Suprapubic skin (tissue), 4 donors: Measurements from ENCODE around the gene SLC22A13. TPM values are rescaled to one million over a fixed set of nuclear protein-coding genes. Genes with fewer than 3 reads are reported as not detected.
"Not testable (repeated sequence)": the region's sequence is repeated elsewhere in the genome, so short reads cannot be mapped to it uniquely, and the experiment has no call there.

ENCODE experiments used
- DNase-seq, 2 donors: peaks; one replicate each; pipeline ENCODE4 v3.0.0-alpha.2; 2019; ENCODE audit warnings: low spot score in 2 of 2
- H3K27ac ChIP-seq: fragments of 200-600 bp; sonication (generic); one replicate; pipeline ENCODE4 v1.5.1; 2019
- H3K27me3 ChIP-seq: fragments of 200-600 bp; sonication (generic); one replicate; pipeline ENCODE4 v1.5.1; 2019
- H3K36me3 ChIP-seq: fragments of 200-600 bp; sonication (generic); one replicate; pipeline ENCODE4 v1.5.1; 2019
- H3K4me1 ChIP-seq: fragments of 200-600 bp; sonication (generic); one replicate; pipeline ENCODE4 v1.5.1; 2019
- H3K4me3 ChIP-seq: fragments of 200-600 bp; sonication (generic); one replicate; pipeline ENCODE4 v1.5.1; 2019; ENCODE audit warnings: mild to moderate bottlenecking
- H3K9me3 ChIP-seq: fragments of 200-600 bp; sonication (generic); one replicate; pipeline ENCODE4 v1.5.1; 2019
- CTCF ChIP-seq, 2 donors: fragments of 200-600 bp in 1 of 2; fragments of 450-650 bp in 1 of 2; sonication (generic) in 1 of 2; IDR thresholded peaks; one replicate each; pipeline ENCODE4 v1.5.1; 2016 to 2019; ENCODE audit warnings: antibody characterized with exemption in 2 of 2, mild to moderate bottlenecking in 1 of 2, moderate library complexity in 1 of 2
- EP300 ChIP-seq: sonication (generic); formaldehyde crosslinking; IDR thresholded peaks from one replicate; pipeline ENCODE4 v1.6.1; 2017; ENCODE audit warnings: antibody characterized with exemption
- POLR2A ChIP-seq, 2 donors: fragments of 450-650 bp; IDR thresholded peaks; one replicate each; pipeline ENCODE4 v1.6.1; 2017; ENCODE audit warnings: antibody characterized with exemption in 2 of 2, mild to moderate bottlenecking in 2 of 2, moderate library complexity in 2 of 2
- POLR2AphosphoS5 ChIP-seq, 3 donors: sonication (generic); formaldehyde crosslinking; IDR thresholded peaks; one replicate each; pipeline ENCODE4 v1.6.1; 2017; ENCODE audit warnings: antibody characterized with exemption in 3 of 3
- WGBS: methylation state at CpG from one replicate; pipeline ENCODE4 v1.1.5; 2018; 5-methylcytosine and 5-hydroxymethylcytosine counted together
- total RNA-seq, 4 donors: library from RNA; depleted of rRNA; stranded (reverse); fragments of >200 nt; gene quantifications; one replicate each; pipeline ENCODE4 v1.1.0, GENCODE V29; 2016

Gene SLC22A13
- total RNA-seq, 4 donors from 2014 or later = 0.21 to 1.3 TPM; not detected in 2

GRCh38 chr3:38278841-38279240 is 13.2 kb downstream of the SLC22A13 start:
- 93% methylated on average over 5 of the region's 5 CpGs for WGBS
- Histone ChIP-seq H3K36me3 (no peaks in the 10 kb centered on the region), H3K27me3 (no peaks in the 10 kb centered on the region), H3K9me3 (no peaks in the 10 kb centered on the region), H3K4me1 (no peaks in the 10 kb centered on the region), H3K4me3 (no peak overlapping the region), H3K27ac (no peak overlapping the region)
- no peak for DNase-seq
- no peak for TF ChIP-seq CTCF (IDR thresholded peaks at IDR 0.05)
- no peak for TF ChIP-seq POLR2AphosphoS5 (IDR thresholded peaks at IDR 0.05)
- TF ChIP-seq POLR2A (IDR thresholded peaks at IDR 0.05) = no peak
- TF ChIP-seq EP300 = no peak

- H3K4me3 ChIP-seq = no peak within 1 kb of the TSS
- no peaks in the 10 kb centered on the region for H3K36me3 ChIP-seq
- H3K4me1 ChIP-seq = no peaks in the 10 kb centered on the region
- no peak for DNase-seq
- 75% methylated on average over 12 of the region's 14 CpGs for WGBS
- no peaks in the 10 kb centered on the region for H3K27me3 ChIP-seq
- no peaks in the 10 kb centered on the region for H3K9me3 ChIP-seq
- peak within 1 kb of the TSS; percentile 8 for H3K27ac ChIP-seq
- TF ChIP-seq EP300 (no peak), CTCF (IDR thresholded peaks at IDR 0.05) (no peak), POLR2AphosphoS5 (IDR thresholded peaks at IDR 0.05) (no peak), POLR2A (IDR thresholded peaks at IDR 0.05) (no peak)
These were observed 16.5 kb downstream of the SLC22A13 start, which contains the start of gene SLC22A14 for GRCh38 chr3:38281895-38282686. Gene SLC22A14 (plus strand): TSS chr3:38282294. CDS start chr3:38306027, 23,733 bp downstream.

DNA sequence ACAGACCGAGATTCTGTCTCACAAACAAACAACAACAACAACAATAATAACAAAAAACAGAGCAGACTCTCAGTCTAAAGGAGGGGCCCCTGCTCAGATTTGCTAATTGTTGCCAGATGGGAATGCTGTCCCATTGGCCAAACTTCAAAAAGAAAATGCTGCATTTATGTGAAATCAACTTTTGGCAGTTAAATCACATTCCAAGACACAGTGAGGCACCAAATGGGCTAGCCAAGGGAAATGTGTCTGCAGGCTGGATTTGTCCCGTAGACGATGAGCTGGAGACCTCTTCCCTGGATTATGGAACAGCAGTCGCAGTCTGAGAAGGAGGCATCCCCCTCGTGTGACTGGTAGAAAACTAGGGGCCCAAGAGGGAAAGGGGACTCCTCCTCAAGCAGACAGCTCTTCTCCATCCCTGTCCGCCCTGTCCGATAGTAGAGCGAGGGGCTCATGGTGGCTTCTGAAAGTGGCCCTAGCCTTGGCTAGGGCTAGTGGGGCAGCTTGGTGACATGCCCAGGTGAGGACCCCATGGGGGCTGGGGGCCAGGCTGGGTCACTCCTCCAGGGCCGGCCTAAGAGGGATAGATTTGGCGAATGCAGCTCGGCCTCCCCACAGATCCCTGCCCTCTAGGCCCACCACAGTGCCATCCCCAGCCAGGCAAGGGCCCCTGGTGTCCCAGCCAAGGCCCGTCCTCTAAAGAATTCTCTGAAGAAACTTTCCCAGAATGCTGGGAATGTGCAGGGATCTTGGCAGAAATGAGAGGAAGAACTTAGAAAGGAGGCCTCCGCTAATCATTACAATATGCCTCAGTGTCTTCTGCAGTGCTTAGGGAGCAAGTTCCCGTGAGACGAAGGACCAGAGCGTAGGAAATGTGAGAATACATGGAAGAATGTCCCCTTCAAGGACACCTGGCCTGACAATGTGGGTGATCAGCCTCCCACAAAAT is 18.5 kb downstream of the SLC22A13 start:
- no peaks in the 10 kb centered on the region for H3K9me3 ChIP-seq
- H3K36me3 ChIP-seq = no peaks in the 10 kb centered on the region
- WGBS = 61% methylated on average over 16 of the region's 16 CpGs
- H3K27ac ChIP-seq = peak overlapping the region; percentile 65
- no peak for DNase-seq
- H3K4me3 ChIP-seq = no peak overlapping the region
- no peaks in the 10 kb centered on the region for H3K4me1 ChIP-seq
- no peak for TF ChIP-seq CTCF (IDR thresholded peaks at IDR 0.05)
- no peak for TF ChIP-seq POLR2AphosphoS5 (IDR thresholded peaks at IDR 0.05)
- TF ChIP-seq EP300 = no peak
- no peak for TF ChIP-seq POLR2A (IDR thresholded peaks at IDR 0.05)
- no peaks in the 10 kb centered on the region for H3K27me3 ChIP-seq

- WGBS = 79% methylated on average over 6 of the region's 6 CpGs
- Histone ChIP-seq H3K4me3 (no peak overlapping the region), H3K4me1 (no peaks in the 10 kb centered on the region), H3K27ac (no peak overlapping the region), H3K36me3 (no peaks in the 10 kb centered on the region), H3K9me3 (no peaks in the 10 kb centered on the region), H3K27me3 (no peaks in the 10 kb centered on the region)
- no peak for TF ChIP-seq EP300
- no peak for DNase-seq
These were observed 19.1 kb downstream of the SLC22A13 start for GRCh38 chr3:38284756-38285150.

DNA sequence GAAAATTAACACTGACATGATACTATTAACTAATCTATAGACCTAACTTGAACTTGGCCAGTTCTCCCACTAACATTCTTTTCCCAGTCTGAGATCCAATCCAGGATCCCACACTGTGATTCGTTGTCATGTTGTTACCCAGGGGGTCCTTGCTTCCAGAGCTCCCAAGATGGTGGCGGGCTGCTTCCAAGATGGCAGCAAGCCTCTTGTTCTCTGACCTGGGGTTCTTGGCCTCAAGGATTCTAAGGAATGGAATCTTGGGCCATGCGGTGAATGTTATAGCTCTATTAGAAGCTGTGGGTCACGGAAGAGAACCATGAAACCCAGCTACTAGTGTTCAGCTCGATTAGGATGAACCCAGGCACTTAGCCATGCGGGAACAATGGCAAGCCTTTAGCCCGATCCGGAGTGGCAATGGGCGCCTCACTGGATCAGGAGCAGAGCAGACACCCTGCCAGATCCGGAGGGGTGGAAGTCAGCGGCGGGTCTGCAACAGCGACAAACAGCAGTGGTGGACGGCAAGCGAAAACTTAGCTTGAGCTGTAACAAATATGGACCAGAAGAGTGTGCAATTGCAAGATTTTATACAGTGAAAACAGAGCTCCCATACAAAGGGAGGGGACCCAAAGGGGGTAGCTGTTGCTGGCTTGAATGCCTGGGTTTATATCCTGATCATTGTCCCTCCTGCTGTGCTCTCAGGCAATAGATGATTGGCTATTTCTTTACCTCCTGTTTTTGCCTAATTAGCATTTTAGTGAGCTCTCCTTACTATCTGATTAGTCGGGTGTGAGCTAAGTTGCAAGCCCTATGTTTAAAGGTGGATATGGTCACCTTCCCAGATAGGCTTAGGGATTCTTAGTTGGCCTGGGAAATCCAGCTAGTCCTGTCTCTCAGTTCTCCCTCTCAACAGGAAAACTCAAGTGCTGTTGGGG is 23.9 kb downstream of the SLC22A13 start:
- H3K9me3 ChIP-seq, H3K27ac ChIP-seq, H3K4me3 ChIP-seq, H3K36me3 ChIP-seq, H3K27me3 ChIP-seq, DNase-seq, H3K4me1 ChIP-seq: not testable (repeated sequence)
- WGBS = 95% methylated on average over 16 of the region's 16 CpGs

- H3K27me3 ChIP-seq, H3K4me1 ChIP-seq, H3K27ac ChIP-seq, H3K4me3 ChIP-seq, DNase-seq, H3K36me3 ChIP-seq, H3K9me3 ChIP-seq: not testable (repeated sequence)
- WGBS = 66% methylated on average over 4 of the region's 4 CpGs
These were observed 31.4 kb downstream of the SLC22A13 start for GRCh38 chr3:38297053-38297452.
